ENCODE results near the gene SUGT1.
"Not testable (repeated sequence)": the region's sequence is repeated elsewhere in the genome, so short reads cannot be mapped to it uniquely, and the experiment has no call there.

Gene SUGT1

GRCh38 chr13:52664272-52664671 lies 11.6 kb downstream of the SUGT1 start:
- H3K4me3 ChIP-seq: no peak overlapping the region
- H3K27ac ChIP-seq: no peak overlapping the region

GRCh38 chr13:52665325-52665724 lies 12.7 kb downstream of the SUGT1 start:
- Histone ChIP-seq H3K4me3 (no peak overlapping the region), H3K27ac (no peak overlapping the region)

DNA sequence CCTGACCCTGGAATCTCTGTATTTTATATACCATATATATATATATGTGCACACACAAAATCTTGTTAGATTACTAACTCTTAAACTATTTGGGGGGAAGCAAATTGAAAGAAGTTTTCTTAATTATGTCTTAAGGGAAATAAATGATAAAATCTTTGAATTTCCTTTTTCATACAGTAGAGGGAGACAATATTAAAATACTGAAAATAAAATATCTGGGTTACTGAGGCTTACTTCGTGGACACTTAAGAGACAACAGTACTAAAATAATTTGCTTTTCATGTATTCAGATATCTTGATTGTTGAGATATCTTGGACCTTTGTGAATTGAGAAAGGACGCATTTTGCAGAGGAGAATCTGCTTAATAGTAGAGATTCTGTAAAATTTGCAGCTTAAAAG lies 17.0 kb downstream of the SUGT1 start:
- H3K27ac ChIP-seq: no peak overlapping the region

GRCh38 chr13:52670726-52671125 lies 18.1 kb downstream of the SUGT1 start:
- no peak overlapping the region for H3K27ac ChIP-seq
- H3K4me3 ChIP-seq: no peak overlapping the region

More for the DNA sequence above, 17.0 kb downstream of the SUGT1 start:
- H3K4me3 ChIP-seq: no peak overlapping the region

GRCh38 chr13:52673465-52673864 lies 20.8 kb downstream of the SUGT1 start:
- no peak overlapping the region for H3K4me3 ChIP-seq
- H3K27ac ChIP-seq: no peak overlapping the region

GRCh38 chr13:52677823-52678222 lies 25.2 kb downstream of the SUGT1 start:
- H3K27ac ChIP-seq: no peak overlapping the region
- H3K4me3 ChIP-seq: no peak overlapping the region

GRCh38 chr13:52685806-52686205 lies 33.2 kb downstream of the SUGT1 start:
- H3K4me3 ChIP-seq, H3K27ac ChIP-seq: not testable (repeated sequence)

DNA sequence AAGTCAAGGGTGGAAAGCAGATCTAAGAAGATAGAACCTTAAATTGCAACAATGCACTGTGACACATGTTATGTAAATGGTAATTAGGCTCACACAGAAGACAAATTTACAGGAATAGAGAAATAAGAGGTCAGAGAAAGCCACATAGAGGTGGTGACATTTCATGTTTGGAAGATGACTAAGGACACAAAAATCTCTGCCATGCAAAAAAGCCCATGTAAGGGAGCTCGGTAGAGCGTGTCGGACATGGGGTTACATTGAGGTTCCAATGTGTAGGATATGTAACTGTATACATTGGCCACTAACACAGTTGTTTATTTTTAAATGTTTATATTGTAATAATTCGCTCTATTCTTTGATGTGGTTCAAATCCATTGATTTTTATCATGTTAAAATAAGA lies 33.7 kb downstream of the SUGT1 start:
- Histone ChIP-seq H3K27ac (no peak overlapping the region), H3K4me3 (no peak overlapping the region)

DNA sequence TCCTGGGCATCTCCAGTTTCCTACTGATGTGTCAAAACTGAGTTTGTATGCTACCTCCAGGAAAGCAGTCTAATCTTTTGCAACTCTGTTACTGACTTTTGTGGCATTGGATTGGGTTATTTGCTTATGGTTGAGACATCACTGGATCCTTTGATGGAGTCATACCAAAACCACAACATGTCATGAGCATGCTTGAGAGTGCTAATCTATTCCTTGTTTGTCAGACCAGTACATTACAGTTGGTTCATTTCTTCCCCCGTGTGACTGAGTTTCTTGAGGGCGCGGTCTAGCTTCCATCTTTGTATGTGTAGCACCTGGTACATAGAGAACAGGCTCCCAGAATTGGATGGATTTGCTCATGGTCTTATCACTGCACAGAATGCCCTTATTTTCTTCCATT lies 43.2 kb downstream of the SUGT1 start:
- no peak overlapping the region for H3K27ac ChIP-seq
- H3K4me3 ChIP-seq: no peak overlapping the region

DNA sequence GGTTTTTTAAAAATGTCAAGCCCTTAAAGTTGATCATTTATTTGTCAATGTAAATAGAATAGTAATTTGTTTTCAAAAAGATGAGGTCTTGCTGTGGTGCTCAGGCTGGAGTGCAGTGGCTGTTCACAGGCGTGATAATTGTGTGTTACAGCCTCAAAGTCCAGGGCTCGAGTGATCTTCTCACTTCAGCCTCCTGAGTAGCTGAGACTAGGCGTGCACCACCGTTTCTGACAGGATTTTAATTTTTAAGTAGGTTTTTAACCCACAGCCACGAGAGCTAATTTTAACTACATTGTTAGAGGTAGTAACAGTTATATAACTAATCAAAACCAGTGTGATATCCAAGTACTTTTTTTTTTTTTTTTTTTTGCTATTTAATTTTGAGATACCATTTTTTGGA lies 43.9 kb downstream of the SUGT1 start:
- Histone ChIP-seq H3K4me3 (no peak overlapping the region), H3K27ac (no peak overlapping the region)

- no peak overlapping the region for H3K27ac ChIP-seq
- H3K4me3 ChIP-seq: no peak overlapping the region
Observed at GRCh38 chr13:52701728-52702465, 49.3 kb downstream of the SUGT1 start.

GRCh38 chr13:52703482-52703881 lies 50.8 kb downstream of the SUGT1 start:
- Histone ChIP-seq H3K4me3 (no peak overlapping the region), H3K27ac (no peak overlapping the region)

DNA sequence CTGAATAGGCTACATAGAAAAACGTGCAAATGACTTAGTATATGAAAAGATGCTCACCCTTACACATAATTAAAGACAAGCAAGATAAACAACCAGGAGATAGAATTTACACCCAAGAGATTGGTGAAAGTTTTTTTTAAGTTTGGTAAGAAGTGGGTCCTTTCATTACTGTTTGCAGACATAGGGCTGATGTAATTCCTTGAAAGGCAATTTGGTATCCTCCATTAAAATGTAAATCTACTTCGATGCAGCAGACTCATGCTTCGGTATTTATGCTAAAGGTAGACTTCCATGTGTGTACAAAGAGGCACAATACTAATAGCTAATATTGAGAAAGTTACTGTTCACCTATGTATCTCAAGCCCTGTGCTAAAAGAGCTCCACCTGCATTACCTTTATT lies 53.4 kb downstream of the SUGT1 start:
- Histone ChIP-seq H3K27ac (no peak overlapping the region), H3K4me3 (no peak overlapping the region)

GRCh38 chr13:52707375-52707774 lies 54.7 kb downstream of the SUGT1 start:
- H3K27ac ChIP-seq: no peak overlapping the region
- H3K4me3 ChIP-seq: no peak overlapping the region

DNA sequence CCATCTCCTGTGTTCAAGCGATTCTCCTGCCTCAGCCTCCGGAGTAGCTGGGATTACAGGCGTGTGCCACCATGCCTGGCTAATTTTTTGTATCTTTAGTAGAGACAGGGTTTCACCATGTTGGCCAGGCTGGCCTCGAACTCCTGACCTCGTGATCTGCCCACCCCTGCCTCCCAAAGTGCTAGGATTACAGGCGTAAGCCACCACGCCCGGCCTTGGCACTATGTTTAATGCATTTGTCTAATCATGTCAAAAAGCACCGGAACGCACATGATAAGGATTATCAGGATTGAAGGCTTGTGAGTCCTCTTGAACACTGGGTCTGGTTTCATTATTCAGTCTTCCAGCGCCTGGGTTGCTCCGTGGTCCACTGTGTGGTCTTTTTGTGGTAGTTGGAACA lies 55.6 kb downstream of the SUGT1 start:
- H3K27ac ChIP-seq, H3K4me3 ChIP-seq: not testable (repeated sequence)

- Histone ChIP-seq H3K27ac (no peak overlapping the region), H3K4me3 (no peak overlapping the region)
Observed at GRCh38 chr13:52711286-52711685, 58.6 kb downstream of the SUGT1 start.

- no peak overlapping the region for H3K4me3 ChIP-seq
- no peak overlapping the region for H3K27ac ChIP-seq
Observed at GRCh38 chr13:52712385-52712784, 59.7 kb downstream of the SUGT1 start.

DNA sequence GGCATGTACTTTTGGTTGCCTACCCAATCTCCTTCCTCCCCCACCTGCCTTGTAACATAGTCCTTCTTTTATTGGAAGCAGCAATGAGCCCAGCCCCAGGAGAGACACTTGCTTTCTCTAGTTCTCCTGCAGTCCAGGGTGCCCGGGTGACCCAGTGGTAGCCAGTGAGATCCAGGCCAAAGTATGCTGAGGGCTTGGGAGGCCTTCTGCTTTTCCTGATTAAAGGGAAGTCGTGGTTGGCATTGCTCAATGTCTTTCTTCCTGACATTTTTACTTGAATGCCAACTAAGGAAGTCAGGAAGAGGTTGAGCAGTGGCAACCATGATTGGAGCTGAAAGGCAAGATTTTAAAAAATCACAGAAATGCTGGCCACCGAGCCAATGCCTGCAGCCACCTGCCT lies 61.3 kb downstream of the SUGT1 start:
- H3K4me3 ChIP-seq: no peak overlapping the region
- peak overlapping the region in 1 of 21 experiments; percentile 7 for H3K27ac ChIP-seq

GRCh38 chr13:52720904-52721303 lies 68.3 kb downstream of the SUGT1 start:
- H3K27ac ChIP-seq, H3K4me3 ChIP-seq: not testable (repeated sequence)

- H3K4me3 ChIP-seq, H3K27ac ChIP-seq: not testable (repeated sequence)
Observed at GRCh38 chr13:52721356-52721755, 68.7 kb downstream of the SUGT1 start.

- no peak overlapping the region for H3K4me3 ChIP-seq
- no peak overlapping the region for H3K27ac ChIP-seq
Observed at GRCh38 chr13:52723181-52723580, 70.5 kb downstream of the SUGT1 start.

DNA sequence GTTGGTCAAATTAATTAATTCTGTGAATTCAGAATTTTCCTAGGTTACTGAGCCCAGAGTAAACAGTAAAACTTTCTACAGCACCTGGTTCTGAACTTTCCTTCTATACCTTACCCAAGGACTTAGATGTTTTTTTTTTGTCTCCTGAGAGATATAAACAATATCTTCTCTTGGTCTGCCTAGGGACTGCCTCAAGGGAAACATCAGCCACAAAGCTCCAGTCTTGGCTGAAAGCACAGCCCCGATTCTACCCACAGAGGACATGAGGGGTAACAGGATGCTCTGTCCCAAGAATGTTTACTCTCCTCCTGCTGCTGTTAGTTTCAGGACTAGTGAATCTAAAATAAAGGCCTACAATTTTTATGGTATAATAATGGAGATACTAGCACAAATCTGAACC lies 72.7 kb downstream of the SUGT1 start:
- H3K27ac ChIP-seq: no peak overlapping the region
- H3K4me3 ChIP-seq: no peak overlapping the region
